GM12892 (cell line): Measurements from ENCODE around the gene TRPV5.

Source experiments
- POLR2A ChIP-seq: IDR thresholded peaks from 2 replicates; pipeline ENCODE4 v1.6.1; 2011; ENCODE audit warnings: low read depth, low read length, control low read depth
- TAF1 ChIP-seq: IDR thresholded peaks from 2 replicates; pipeline ENCODE4 v1.6.1; 2011; ENCODE audit warnings: low read depth, mild to moderate bottlenecking, control low read depth, low read length, borderline replicate concordance

DNA sequence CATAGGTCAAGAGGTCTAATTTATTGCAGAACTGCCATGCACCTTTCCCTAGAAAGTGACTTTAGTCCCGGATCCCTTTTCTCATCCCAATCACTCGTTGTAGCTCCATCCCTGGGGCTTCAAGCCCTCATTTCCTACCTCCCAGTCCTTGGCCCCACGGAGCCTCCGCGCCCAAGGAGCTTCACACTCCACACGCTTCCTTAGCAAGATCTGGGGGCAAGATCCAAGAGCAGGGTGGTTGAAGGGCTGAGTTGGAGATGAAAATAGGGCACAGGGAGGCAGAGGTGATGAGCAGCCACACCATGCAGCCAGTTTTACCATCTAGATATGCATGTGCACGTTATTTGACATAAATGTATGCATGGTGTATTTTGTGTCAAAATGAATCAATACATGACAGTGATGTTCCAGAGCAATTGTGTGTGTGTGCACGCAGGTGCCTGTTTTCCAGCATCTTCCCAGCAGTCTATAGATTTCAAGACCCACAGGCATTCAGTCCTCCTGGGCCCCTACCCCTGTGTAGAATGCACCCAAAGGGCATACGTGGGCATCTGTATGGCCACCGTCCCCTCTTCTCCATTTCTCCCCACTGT lies 42.0 kb downstream of the TRPV5 start:
- no peak for TF ChIP-seq TAF1
- TF ChIP-seq POLR2A, result no peak
